ENCODE measurements around the gene AKAP11. TPM values are rescaled to one million over a fixed set of nuclear protein-coding genes. Genes with fewer than 3 reads are reported as not detected.

AKAP11 gene, protein sequence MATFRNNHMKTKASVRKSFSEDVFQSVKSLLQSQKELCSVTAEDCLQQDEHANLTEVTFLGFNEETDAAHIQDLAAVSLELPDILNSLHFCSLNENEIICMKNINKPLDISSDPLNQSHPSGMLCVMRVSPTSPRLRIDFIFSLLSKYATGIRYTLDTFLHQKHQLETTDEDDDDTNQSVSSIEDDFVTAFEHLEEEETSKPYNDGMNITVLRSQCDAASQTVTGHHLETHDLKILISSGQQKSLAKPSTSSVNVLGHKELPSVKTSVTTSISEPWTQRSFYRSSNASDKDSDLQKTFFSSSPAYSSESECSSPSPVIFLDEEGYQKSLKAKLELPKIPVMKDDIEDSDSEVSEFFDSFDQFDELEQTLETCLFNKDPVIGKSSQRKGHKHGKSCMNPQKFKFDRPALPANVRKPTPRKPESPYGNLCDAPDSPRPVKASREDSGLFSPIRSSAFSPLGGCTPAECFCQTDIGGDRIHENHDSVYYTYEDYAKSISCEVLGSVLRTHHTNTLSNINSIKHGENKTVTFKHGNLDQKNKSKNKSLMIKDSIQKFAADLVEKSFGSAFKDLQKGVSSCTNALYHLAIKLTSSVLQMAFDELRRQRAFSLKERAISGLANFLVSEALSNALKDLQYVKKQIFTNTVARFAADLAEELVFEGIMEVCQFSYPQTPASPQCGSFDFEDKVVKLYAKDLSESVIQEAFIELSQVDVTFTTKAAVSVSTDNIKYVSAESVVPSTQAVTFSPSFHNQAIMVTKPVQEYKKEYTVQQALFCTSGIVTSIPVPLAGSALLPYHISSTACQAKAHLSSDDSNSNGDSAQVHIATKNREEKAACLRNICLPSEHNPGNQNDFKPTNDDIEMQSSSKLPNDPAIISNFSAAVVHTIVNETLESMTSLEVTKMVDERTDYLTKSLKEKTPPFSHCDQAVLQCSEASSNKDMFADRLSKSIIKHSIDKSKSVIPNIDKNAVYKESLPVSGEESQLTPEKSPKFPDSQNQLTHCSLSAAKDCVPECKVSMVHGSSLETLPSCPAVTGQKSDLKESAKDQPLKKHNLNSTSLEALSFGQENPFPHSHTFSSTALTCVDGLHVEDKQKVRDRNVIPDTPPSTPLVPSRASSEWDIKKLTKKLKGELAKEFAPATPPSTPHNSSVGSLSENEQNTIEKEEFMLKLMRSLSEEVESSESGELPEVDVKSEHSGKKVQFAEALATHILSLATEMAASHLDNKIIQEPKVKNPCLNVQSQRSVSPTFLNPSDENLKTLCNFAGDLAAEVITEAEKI (N-terminal part only)
- total RNA-seq (2013): 8.4 TPM
- polyA plus RNA-seq (1 to 10 TPM; 1.2 to 6.8 (median 1.7) TPM), polyA minus RNA-seq (6.2 and 6.9 TPM in 2 replicates), total RNA-seq (12.5 to 54.3 (median 41.7) reads per million in 11 experiments)

DNA sequence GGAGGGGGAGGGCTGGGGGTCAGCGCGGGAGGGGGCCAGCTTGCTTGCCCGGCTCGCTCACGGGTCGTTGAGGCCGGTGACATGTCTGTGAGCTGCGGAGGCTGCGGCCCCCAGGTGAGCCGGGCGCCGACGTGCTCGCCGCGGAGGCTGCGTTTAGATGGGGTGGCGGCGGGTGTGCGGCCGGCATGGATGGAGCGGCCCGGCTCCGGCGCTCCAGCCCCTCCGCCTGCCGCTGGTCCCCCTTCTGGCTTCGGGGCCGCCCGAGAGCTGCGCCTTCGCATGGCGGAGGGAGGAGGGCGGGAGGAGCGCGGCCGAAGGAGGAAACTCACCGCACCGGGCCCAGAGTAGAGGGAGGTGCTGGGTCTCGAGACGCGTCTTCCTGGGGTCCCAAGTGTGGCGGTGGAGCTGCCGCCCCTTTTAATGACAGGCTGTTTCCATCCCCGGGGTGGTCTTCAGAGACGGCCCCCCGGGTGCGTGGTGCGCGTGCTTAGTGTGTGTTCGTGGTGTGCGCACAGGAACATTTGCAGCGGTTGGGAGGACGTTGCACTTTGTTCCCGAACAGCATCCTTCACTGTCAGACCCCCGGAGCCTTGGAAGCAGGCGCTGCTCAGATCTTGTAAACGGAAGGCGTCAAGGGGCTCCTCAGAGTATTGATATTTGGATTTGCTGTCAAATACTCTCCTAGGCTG, at the start of gene AKAP11:
TSS of gene AKAP11 (plus strand) at position 38 of the 689 bp plus-strand sequence. CDS start 14,197 bp downstream, outside the sequence.
- no peaks in the 10 kb centered on the region for H3K27me3 ChIP-seq (ENCODE audit: control insufficient read depth in 2 of 2, insufficient read depth in 2 of 2, low read length in 2 of 2)
- DNase-seq: peak in 2 of 3 donors; percentile 25 to 36
- 0% methylated on average over 52 of the region's 59 CpGs for whole genome bisulfite sequencing (ENCODE audit: insufficient coverage)
- H3K27ac Mint-ChIP-seq: peak within 1 kb of the TSS; percentile 86 to 94 (median 91)
- H3K36me3 Mint-ChIP-seq: no peaks in the 10 kb centered on the region
- peak within 1 kb of the TSS; percentile 75 to 81 for H3K27ac ChIP-seq (ENCODE audit: low read depth in 1 of 2, low read length in 2 of 2)
- peak within 1 kb of the TSS; percentile 81 to 88 (median 86) for H3K4me3 ChIP-seq (replicated peaks in 1 of 3; ENCODE audit: low read depth in 2 of 3, low read length in 3 of 3)
- peaks cover 6% of the 10 kb centered on the region for H4K20me1 ChIP-seq (ENCODE audit: insufficient read depth, low read length)
- H3K4me1 Mint-ChIP-seq: peaks cover 37% of the 10 kb centered on the region
- H3K27me3 Mint-ChIP-seq (ENCODE audit: low read depth in 3 of 3): peaks cover 0 to 1% (median 0%) of the 10 kb centered on the region in 3 donors
- H3K4me3 Mint-ChIP-seq: peak within 1 kb of the TSS; percentile 97
- H3K36me3 ChIP-seq (replicated peaks in 1 of 2; ENCODE audit: control insufficient read depth in 1 of 2, insufficient read depth in 2 of 2, low read length in 2 of 2): no peaks in the 10 kb centered on the region
- peak within 1 kb of the TSS; percentile 94 for H3K4me2 ChIP-seq (replicated peaks; ENCODE audit: extremely low read depth, low read length, poor library complexity, severe bottlenecking)
- peaks cover 0 to 7% (median 4%) of the 10 kb centered on the region in 7 donors for H3K9me3 Mint-ChIP-seq
- H3K9me3 ChIP-seq (replicated peaks in 1 of 2; ENCODE audit: control insufficient read depth in 1 of 2, insufficient read depth in 1 of 2, low read length in 2 of 2): no peaks in the 10 kb centered on the region
- H3K79me2 ChIP-seq (ENCODE audit: insufficient read depth, low read length): peaks cover 53% of the 10 kb centered on the region
- intact Hi-C loops (cut with micrococcal nuclease): no loop called here
- peak within 1 kb of the TSS; percentile 99 for H2AFZ ChIP-seq (ENCODE audit: insufficient read depth, low read depth, low read length, poor library complexity, severe bottlenecking)
- peak within 1 kb of the TSS; percentile 85 for H3K9ac ChIP-seq (ENCODE audit: insufficient read depth, low read length, poor library complexity, severe bottlenecking)
- H3K4me1 ChIP-seq (ENCODE audit: control insufficient read depth in 1 of 2, insufficient read depth in 2 of 2, low read length in 2 of 2): peaks cover 39 to 43% of the 10 kb centered on the region in 2 donors
- TF ChIP-seq, protein P1, sequence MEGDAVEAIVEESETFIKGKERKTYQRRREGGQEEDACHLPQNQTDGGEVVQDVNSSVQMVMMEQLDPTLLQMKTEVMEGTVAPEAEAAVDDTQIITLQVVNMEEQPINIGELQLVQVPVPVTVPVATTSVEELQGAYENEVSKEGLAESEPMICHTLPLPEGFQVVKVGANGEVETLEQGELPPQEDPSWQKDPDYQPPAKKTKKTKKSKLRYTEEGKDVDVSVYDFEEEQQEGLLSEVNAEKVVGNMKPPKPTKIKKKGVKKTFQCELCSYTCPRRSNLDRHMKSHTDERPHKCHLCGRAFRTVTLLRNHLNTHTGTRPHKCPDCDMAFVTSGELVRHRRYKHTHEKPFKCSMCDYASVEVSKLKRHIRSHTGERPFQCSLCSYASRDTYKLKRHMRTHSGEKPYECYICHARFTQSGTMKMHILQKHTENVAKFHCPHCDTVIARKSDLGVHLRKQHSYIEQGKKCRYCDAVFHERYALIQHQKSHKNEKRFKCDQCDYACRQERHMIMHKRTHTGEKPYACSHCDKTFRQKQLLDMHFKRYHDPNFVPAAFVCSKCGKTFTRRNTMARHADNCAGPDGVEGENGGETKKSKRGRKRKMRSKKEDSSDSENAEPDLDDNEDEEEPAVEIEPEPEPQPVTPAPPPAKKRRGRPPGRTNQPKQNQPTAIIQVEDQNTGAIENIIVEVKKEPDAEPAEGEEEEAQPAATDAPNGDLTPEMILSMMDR (IDR thresholded peaks at IDR 0.05): no peak
